Adrenal gland (tissue), 12 donors: Measurements from ENCODE around the gene KRTAP10-8. TPM values are rescaled to one million over a fixed set of nuclear protein-coding genes. Genes with fewer than 3 reads are reported as not detected.
"Not testable (repeated sequence)": the region's sequence is repeated elsewhere in the genome, so short reads cannot be mapped to it uniquely, and the experiment has no call there.

ENCODE experiments used
- DNase-seq, 7 donors: peaks; one replicate each; pipeline ENCODE4 v3.0.0-alpha.2; 2019 to 2020
- H3K27ac ChIP-seq, 5 donors: fragments of 200-600 bp; sonication (generic) in 4 of 5; 1 replicate in 3 of 5; 2 replicates in 2 of 5; pipeline versions ENCODE4 v1.5.1 to v1.8.0; 2016 to 2020; ENCODE audit warnings: mild to moderate bottlenecking in 1 of 5
- H3K27me3 ChIP-seq: fragments of 200-600 bp; 2 replicates; pipeline ENCODE4 v1.8.0; 2021
- H3K36me3 ChIP-seq, 2 donors: fragments of 200-600 bp; replicated peaks in 1 of 2; 1 replicate in 1 of 2; 2 replicates in 1 of 2; pipeline versions ENCODE4 v1.5.1 to v1.8.0; 2018 to 2022
- H3K4me1 ChIP-seq, 2 donors: fragments of 200-600 bp; replicated peaks in 1 of 2; 1 replicate in 1 of 2; 2 replicates in 1 of 2; pipeline versions ENCODE4 v1.5.1 to v1.8.0; 2018 to 2021
- H3K4me3 ChIP-seq, 4 donors: fragments of 200-600 bp; sonication (generic) in 3 of 4; one replicate each; pipeline ENCODE4 v1.5.1; 2016 to 2018
- H3K9me3 ChIP-seq, 3 donors: fragments of 200-600 bp; sonication (generic) in 1 of 3; replicated peaks in 1 of 3; 1 replicate in 2 of 3; 2 replicates in 1 of 3; pipeline versions ENCODE4 v1.5.1 to v1.8.0; 2016 to 2021
- CTCF ChIP-seq, 6 experiments: fragments of 450-650 bp in 4 of 6; fragments of 200-600 bp in 2 of 6; sonication (generic) in 1 of 6; IDR thresholded peaks; 1 replicate in 5 of 6; 2 replicates in 1 of 6; pipeline versions ENCODE4 v1.5.1 to v1.8.0; 2016 to 2021; ENCODE audit warnings: antibody characterized with exemption in 6 of 6, mild to moderate bottlenecking in 2 of 6, moderate library complexity in 1 of 6
- POLR2A ChIP-seq, 2 donors: fragments of 450-650 bp; IDR thresholded peaks; one replicate each; pipeline ENCODE4 v1.6.1; 2017; ENCODE audit warnings: antibody characterized with exemption in 2 of 2, mild to moderate bottlenecking in 2 of 2, moderate library complexity in 1 of 2
- WGBS, 4 donors: extraction: QIAGEN DNeasy Blood & Tissue Kit in 2 of 4; methylation state at CpG; one replicate each; pipeline versions ENCODE4 v1.1.5 to v1.1.7; 2013 to 2017; 5-methylcytosine and 5-hydroxymethylcytosine counted together
- intact Hi-C, 2 donors: fragments of 100-400 bp; cut with DNase I; formaldehyde crosslinking; loops; one replicate each; pipeline versions ENCODE4 v1.14.1 to v1.15.0; 2022 to 2023
- polyA plus RNA-seq, 3 donors: library from polyadenylated mRNA; stranded (reverse); fragments of 200-250 nt in 2 of 3; fragments of 350-450 nt in 1 of 3; fragmentation: Illumina TruSeq in 1 of 3; extraction: RNeasy Lipid Tissue Mini Kit (QIAGEN cat#74804) in 1 of 3; gene quantifications; one replicate each; pipeline ENCODE4 v1.2.3, GENCODE V29; 2013 to 2014
- total RNA-seq, 9 donors: library from RNA; depleted of rRNA in 4 of 9; stranded (reverse); fragments of >200 nt in 4 of 9; fragments of 120-200 nt in 1 of 9; fragmentation: NEBNext Ultra II Directional in 1 of 9; extraction: Animal tissue kit (Norgen Biotek cat#: 25700) in 1 of 9; gene quantifications; one replicate each; pipeline versions ENCODE4 v1.1.0 to v1.2.4, GENCODE V29; 2013 to 2023
- donor health status: healthy with polysubstance abuse.
- donor health status: Bipolar disorder and iron deficiency.
- donor health status: DM: yes; HTN: yes; CAD: no.
- donor health status: DM: no; HTN: no; CAD: no.
- donor health status: DM: no; HTN: no; CAD: no.
- donor health status: DM: yes; HTN: yes; CAD: no.

The KRTAP10-8 gene
- total and polyA plus RNA-seq, 12 donors = not detected

DNA sequence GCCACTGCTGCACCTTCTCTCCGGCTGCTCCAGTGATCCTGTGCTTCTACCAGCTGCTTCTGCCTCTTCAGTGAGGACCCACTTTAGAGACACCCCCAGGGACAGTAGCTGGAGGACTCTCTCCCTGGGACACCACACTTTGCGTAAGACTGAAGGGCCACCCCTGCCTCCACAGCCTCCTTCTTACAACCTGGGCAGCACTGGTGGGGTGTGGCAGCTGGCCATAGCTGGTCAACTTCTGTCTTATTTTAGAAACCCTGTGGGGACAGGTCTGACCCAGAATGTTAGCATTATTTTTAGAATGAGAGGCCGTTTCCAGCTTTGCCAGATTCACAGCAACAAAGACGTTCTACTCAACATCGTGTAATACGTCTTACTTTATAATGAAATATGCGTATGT lies 13.9 kb downstream of the KRTAP10-8 start:
- WGBS, 4 donors = 82 to 90% (median 87%) methylated on average over 7 of the region's 7 CpGs
- Histone ChIP-seq H3K27ac (no peak overlapping the region), H3K36me3 (no peaks in the 10 kb centered on the region), H3K27me3 (no peaks in the 10 kb centered on the region), H3K4me3 (no peak overlapping the region), H3K4me1 (no peaks in the 10 kb centered on the region), H3K9me3 (no peaks in the 10 kb centered on the region)
- DNase-seq = no peak
- TF ChIP-seq CTCF (IDR thresholded peaks at IDR 0.05) (no peak), POLR2A (IDR thresholded peaks at IDR 0.05) (no peak)
- intact Hi-C loops = no loop called here

GRCh38 chr21:44626262-44626661 lies 14.4 kb downstream of the KRTAP10-8 start:
- H3K27ac ChIP-seq = no peak overlapping the region
- H3K9me3 ChIP-seq = peaks cover 0 to under 1% (median 0%) of the 10 kb centered on the region in 3 donors
- no peaks in the 10 kb centered on the region for H3K36me3 ChIP-seq
- intact Hi-C loops = no loop called here
- WGBS, 4 donors = 67 to 73% (median 72%) methylated on average over 9 to 10 of the region's 10 CpGs
- H3K27me3 ChIP-seq = no peaks in the 10 kb centered on the region
- H3K4me1 ChIP-seq = no peaks in the 10 kb centered on the region
- TF ChIP-seq CTCF (IDR thresholded peaks at IDR 0.05) (no peak), POLR2A (IDR thresholded peaks at IDR 0.05) (no peak)
- H3K4me3 ChIP-seq = no peak overlapping the region
- no peak for DNase-seq

GRCh38 chr21:44626673-44627143 lies 14.8 kb downstream of the KRTAP10-8 start, which contains the start of gene KRTAP10-9:
Gene KRTAP10-9, plus strand, starts transcription at chr21:44627093. Its CDS starts 79 bp downstream, at chr21:44627172.
- Histone ChIP-seq H3K9me3 (peaks cover 0 to 5% (median 0%) of the 10 kb centered on the region in 3 donors), H3K4me1 (no peaks in the 10 kb centered on the region), H3K27ac (no peak within 1 kb of the TSS), H3K27me3 (no peaks in the 10 kb centered on the region), H3K4me3 (no peak within 1 kb of the TSS), H3K36me3 (no peaks in the 10 kb centered on the region)
- intact Hi-C loops = no loop called here
- DNase-seq = no peak
- no peak for TF ChIP-seq POLR2A (IDR thresholded peaks at IDR 0.05)
- no peak for TF ChIP-seq CTCF (IDR thresholded peaks at IDR 0.05)
- WGBS, 4 donors = 43 to 52% methylated on average over 7 of the region's 7 CpGs; no CpG with 5 or more reads in 2 of the 4 donors

GRCh38 chr21:44627181-44627822 lies 15.4 kb downstream of the KRTAP10-8 start:
- H3K4me3 ChIP-seq, intact Hi-C loops, H3K27ac ChIP-seq, DNase-seq, H3K9me3 ChIP-seq, H3K4me1 ChIP-seq, H3K36me3 ChIP-seq, H3K27me3 ChIP-seq: not testable (repeated sequence)
- WGBS, 4 donors = 74 to 87% (median 80%) methylated on average over 5 to 18 of the region's 20 CpGs

DNA sequence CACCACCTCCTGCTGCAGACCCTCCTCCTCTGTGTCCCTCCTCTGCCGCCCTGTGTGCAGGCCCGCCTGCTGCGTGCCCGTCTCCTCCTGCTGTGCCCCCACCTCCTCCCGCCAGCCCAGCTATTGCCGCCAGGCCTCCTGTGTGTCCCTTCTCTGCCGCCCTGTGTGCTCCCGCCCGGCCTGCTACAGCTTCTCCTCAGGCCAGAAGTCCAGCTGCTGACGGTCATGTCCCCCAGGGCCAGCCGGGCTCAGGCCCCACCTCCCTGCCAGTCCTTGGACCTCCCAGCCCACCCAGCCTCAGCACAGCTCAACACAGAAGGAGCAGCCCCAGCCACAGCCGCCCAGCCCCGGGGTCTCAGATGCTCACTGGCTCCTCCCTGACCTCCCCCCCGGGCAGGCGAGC lies 16.0 kb downstream of the KRTAP10-8 start:
- 40 to 51% (median 41%) methylated on average over 10 to 15 of the region's 15 CpGs for WGBS, 4 donors
- H3K4me3 ChIP-seq, H3K27ac ChIP-seq, H3K27me3 ChIP-seq, intact Hi-C loops, H3K9me3 ChIP-seq, H3K4me1 ChIP-seq, DNase-seq, H3K36me3 ChIP-seq: not testable (repeated sequence)
